Measurements from ENCODE around the gene CELA3A.

GRCh38 chr1:21963477-21964217, 37.8 kb upstream of the CELA3A start:
- peak; percentile 90 to 94 (median 92) for TF ChIP-seq CTCF (IDR thresholded peaks at IDR 0.05)
- no peak for TF ChIP-seq POLR2A (IDR thresholded peaks at IDR 0.05)

Measured in adrenal gland (tissue), 5 donors.